Measurements from ENCODE around the gene RSRP1.

- TF ChIP-seq, protein P1, sequence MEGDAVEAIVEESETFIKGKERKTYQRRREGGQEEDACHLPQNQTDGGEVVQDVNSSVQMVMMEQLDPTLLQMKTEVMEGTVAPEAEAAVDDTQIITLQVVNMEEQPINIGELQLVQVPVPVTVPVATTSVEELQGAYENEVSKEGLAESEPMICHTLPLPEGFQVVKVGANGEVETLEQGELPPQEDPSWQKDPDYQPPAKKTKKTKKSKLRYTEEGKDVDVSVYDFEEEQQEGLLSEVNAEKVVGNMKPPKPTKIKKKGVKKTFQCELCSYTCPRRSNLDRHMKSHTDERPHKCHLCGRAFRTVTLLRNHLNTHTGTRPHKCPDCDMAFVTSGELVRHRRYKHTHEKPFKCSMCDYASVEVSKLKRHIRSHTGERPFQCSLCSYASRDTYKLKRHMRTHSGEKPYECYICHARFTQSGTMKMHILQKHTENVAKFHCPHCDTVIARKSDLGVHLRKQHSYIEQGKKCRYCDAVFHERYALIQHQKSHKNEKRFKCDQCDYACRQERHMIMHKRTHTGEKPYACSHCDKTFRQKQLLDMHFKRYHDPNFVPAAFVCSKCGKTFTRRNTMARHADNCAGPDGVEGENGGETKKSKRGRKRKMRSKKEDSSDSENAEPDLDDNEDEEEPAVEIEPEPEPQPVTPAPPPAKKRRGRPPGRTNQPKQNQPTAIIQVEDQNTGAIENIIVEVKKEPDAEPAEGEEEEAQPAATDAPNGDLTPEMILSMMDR (IDR thresholded peaks at IDR 0.05; ENCODE audit: insufficient read depth, low read length, poor library complexity, severe bottlenecking), result no peak
- no peak for TF ChIP-seq EZH2phosphoT487 (conservative IDR thresholded peaks at IDR 0.05; ENCODE audit: low read length)
Measured at GRCh38 chr1:25257196-25257595, 9.9 kb upstream of the RSRP1 start.
